BE2C (cell line): ENCODE data around the gene HIPK4.

Experiments
- DNase-seq: peaks from one replicate; pipeline ENCODE4 v3.0.0-alpha.2; 2020
- H3K27me3 ChIP-seq: fragments of 250-450 bp; sonication (Bioruptor Pico); 2 replicates; pipeline ENCODE4 v1.5.1; 2020; ENCODE audit warnings: mild to moderate bottlenecking
- H3K36me3 ChIP-seq: fragments of 250-450 bp; sonication (Bioruptor Pico); 2 replicates; pipeline ENCODE4 v1.5.1; 2020; ENCODE audit warnings: mild to moderate bottlenecking
- H3K4me1 ChIP-seq: fragments of 250-450 bp; sonication (Bioruptor Pico); 2 replicates; pipeline ENCODE4 v1.5.1; 2020
- H3K4me3 ChIP-seq: 2 replicates; pipeline ENCODE4 v1.5.1; 2011; ENCODE audit warnings: low read depth, low read length
- H3K9me3 ChIP-seq: fragments of 250-450 bp; sonication (Bioruptor Pico); 2 replicates; pipeline ENCODE4 v1.5.1; 2020
- CTCF ChIP-seq: IDR thresholded peaks from 2 replicates; pipeline ENCODE4 v1.5.1; 2012; ENCODE audit warnings: mild to moderate bottlenecking, low read depth, low read length

Gene HIPK4

DNA sequence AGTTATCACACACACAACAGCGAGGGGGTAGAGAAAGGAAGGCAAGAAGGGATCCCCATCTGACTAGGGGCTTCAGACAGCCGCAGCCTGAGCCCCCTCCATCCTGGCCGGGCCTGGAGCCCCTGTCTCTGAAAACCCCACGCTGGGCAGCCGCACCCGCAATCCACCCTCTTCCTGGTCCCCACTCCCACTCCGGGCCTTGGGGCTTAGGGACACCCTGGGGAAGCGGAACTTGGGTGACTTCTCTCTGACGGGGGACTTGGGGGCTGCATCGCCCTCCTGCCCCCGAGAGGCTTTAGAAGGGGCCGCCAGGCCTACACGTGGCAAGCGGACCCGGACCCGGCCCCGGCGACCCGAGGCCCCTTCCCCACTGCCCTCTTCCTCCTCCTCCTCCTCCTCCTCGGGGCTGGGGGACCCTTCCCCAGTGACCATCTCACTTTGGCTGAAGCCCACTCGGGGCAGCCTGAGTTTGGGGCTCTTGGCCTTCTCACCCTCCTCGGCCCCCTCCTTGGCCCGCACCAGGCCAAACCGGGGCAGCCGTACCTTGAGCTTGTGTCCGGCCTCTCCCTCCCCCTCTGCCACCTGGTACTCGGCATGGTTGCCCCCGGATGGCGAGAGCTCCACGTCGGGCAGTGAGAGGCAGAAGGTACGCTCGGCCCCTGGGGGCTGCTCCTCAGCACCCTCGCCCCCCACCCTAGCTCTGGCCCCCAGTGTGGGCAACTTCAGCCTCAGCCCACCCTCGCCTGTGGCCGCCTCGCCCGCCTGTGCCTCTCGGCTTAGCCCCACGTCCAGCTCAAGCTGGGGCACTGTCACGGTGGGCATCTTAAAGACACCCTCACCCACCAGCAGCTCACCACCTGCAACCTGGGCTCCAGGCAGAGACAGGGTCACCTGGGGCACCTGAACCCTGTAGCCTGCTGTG is 4.2 kb upstream of the HIPK4 start:
- no peak for DNase-seq
- Histone ChIP-seq H3K36me3 (no peaks in the 10 kb centered on the region), H3K27me3 (peaks cover 39% of the 10 kb centered on the region), H3K9me3 (no peaks in the 10 kb centered on the region), H3K4me3 (no peak overlapping the region), H3K4me1 (peaks cover 5% of the 10 kb centered on the region; the same call in 1 of the 2 replicates)
- TF ChIP-seq CTCF, result no peak

DNA sequence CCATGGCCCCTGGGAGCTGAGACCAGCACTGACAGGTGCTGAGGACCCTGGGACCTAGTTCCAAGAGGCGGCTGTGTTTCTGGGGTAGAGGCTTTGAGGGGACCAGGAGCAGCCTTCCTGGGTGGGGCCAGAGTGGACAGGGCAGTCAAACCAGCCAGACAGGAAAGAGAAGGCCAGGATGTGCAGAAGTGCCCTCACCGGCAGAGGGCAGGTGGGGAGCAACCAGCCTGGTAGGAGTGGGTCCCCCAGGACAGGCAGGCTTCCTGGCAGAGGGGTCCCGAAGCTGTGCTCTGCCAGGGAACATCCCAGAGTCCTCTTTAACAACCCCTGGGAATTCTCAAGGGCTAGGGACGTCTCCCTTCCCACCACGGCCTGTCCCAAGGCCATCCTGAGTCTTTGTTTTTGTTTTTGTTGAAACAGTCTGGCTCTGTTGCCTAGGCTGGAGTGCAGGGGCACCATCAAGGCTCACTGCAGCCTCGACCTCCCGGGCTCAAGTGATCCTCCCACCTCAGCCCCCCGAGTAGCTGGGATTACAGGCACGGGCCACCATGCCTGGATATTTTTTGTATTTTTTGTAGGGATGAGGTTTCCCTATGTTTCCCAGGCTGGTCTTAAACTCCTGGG is 3.0 kb upstream of the HIPK4 start:
- Histone ChIP-seq H3K4me3 (no peak overlapping the region), H3K4me1 (0 out of 2 replicates have a peak, but pooled peaks cover under 1% of the 10 kb centered on the region), H3K36me3 (no peaks in the 10 kb centered on the region), H3K27me3 (peaks cover 34% of the 10 kb centered on the region), H3K9me3 (no peaks in the 10 kb centered on the region)
- DNase-seq, result peak; percentile 36
- peak; percentile 47 for TF ChIP-seq CTCF

GRCh38 chr19:40392123-40392522 is 2.1 kb upstream of the HIPK4 start:
- peaks cover 25% of the 10 kb centered on the region for H3K27me3 ChIP-seq
- TF ChIP-seq CTCF, result no peak
- H3K9me3 ChIP-seq, result no peaks in the 10 kb centered on the region
- H3K4me1 ChIP-seq, result no peaks in the 10 kb centered on the region
- DNase-seq, result no peak
- H3K36me3 ChIP-seq, result no peaks in the 10 kb centered on the region
- no peak overlapping the region for H3K4me3 ChIP-seq

DNA sequence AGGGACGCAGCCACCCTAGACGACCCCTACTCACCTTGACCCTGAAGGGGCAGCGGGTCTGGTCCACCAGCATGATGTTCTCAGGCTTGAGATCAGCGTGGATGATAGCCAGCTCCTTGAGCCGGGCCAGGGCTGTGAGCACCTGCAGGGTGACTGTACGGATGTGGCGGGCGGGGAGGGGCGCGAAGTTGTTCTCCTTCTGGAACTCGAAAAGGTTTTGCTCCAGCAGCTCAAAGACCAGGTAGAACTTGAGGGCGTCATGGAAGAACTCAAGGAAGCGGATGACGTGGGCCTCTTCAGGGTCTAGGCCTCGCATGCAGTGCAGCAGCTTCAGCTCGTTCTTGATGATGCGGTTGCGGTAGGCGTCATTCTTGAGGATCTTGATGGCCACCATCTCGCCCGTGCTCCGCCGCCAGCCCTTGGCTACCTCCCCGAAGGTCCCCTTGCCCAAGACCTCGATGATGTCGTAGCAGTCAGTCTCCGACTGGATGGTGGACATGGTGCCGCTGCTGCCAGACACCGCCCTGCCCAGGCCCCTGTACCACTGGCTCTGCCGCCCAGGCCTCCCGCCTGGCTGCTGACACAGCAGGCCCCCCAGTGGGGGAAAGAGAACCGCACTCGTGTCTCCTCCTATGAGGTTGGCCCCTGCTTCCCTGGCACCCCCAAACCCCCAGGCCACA is 437 bp downstream of the HIPK4 start:
- no peaks in the 10 kb centered on the region for H3K36me3 ChIP-seq
- H3K4me1 ChIP-seq, result no peaks in the 10 kb centered on the region
- H3K4me3 ChIP-seq, result no peak overlapping the region
- TF ChIP-seq CTCF, result no peak
- no peaks in the 10 kb centered on the region for H3K9me3 ChIP-seq
- no peaks in the 10 kb centered on the region for H3K27me3 ChIP-seq
- DNase-seq, result no peak

- TF ChIP-seq CTCF, result no peak
- no peak overlapping the region for H3K4me3 ChIP-seq
- no peaks in the 10 kb centered on the region for H3K36me3 ChIP-seq
- no peaks in the 10 kb centered on the region for H3K9me3 ChIP-seq
- no peaks in the 10 kb centered on the region for H3K27me3 ChIP-seq
- no peaks in the 10 kb centered on the region for H3K4me1 ChIP-seq
- DNase-seq, result no peak
Measured at GRCh38 chr19:40388481-40388880, 1.5 kb downstream of the HIPK4 start.

DNA sequence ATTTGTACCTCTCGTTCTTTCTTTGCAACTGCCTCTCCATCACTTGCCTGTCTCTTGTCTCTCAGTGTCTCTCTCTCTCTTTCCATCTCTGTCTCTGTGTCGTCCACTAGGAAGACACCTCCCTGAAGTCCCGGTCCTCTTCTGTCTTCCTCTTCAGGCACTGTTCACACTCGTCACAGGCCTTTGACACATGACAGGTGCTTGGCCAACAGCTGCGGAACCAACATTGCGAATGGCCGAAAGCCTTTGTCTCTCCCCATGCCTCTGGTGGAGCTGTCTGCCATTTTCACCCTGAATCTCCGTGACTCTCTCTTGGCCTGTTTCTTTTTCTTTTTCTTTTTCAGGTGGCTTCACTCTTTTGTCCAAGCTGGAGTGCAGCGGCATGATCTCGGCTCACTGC is 2.8 kb downstream of the HIPK4 start:
- TF ChIP-seq CTCF, result no peak
- H3K27me3 ChIP-seq, result no peaks in the 10 kb centered on the region
- H3K4me1 ChIP-seq, result no peaks in the 10 kb centered on the region
- no peaks in the 10 kb centered on the region for H3K9me3 ChIP-seq
- no peaks in the 10 kb centered on the region for H3K36me3 ChIP-seq
- no peak overlapping the region for H3K4me3 ChIP-seq
- no peak for DNase-seq
